ENCODE measurements around the gene HNRNPUL2.

GRCh38 chr11:62727872-62728170 lies 564 bp upstream of the HNRNPUL2 start:
- TF ChIP-seq CTCF (IDR thresholded peaks at IDR 0.05; ENCODE audit: insufficient read depth, low read length) (no peak), POLR2AphosphoS5 (IDR thresholded peaks at IDR 0.05; ENCODE audit: low read depth) (no peak), SPI1 (IDR thresholded peaks at IDR 0.05; ENCODE audit: borderline replicate concordance, low read depth) (no peak), GABPA (IDR thresholded peaks at IDR 0.05; ENCODE audit: low read depth) (no peak)
